Heart left ventricle (tissue), 13 donors: ENCODE measurements around the gene ARIH1.

Experiments
- CTCF ChIP-seq, 12 donors: fragments of 200-600 bp; sonication (generic) in 4 of 12; IDR thresholded peaks; one replicate each; pipeline versions ENCODE4 v1.5.0 to v1.8.0; 2018 to 2022; ENCODE audit warnings: antibody characterized with exemption in 12 of 12, mild to moderate bottlenecking in 5 of 12
- POLR2A ChIP-seq, 2 donors: fragments of 450-650 bp; IDR thresholded peaks; one replicate each; pipeline ENCODE4 v1.6.1; 2017; ENCODE audit warnings: antibody characterized with exemption in 2 of 2, mild to moderate bottlenecking in 2 of 2, moderate library complexity in 2 of 2
- donor health status: ischemic (EF 13 %, LVEDD 7.1; RV severe dilation, severe dysfunction).
- donor health status: DM: no; HTN: yes; CAD: no.
- donor health status: DM: no; HTN: no; CAD: no.
- donor health status: ischemic (EF 25% LVEDD 6.9; RV normal size, moderate dysfunction).
- donor health status: ischemic (EF 25% LVEDD 5.7; RV mildly dilated, moderate dysfunction).
- donor health status: ischemic (EF 35%, LVEDD 5.7; RV mildly dilated, moderate dysfunction).
- donor health status: nonischemic (EF 11% LVEDD 7.7; RV severe dilation, severe dysfunction).
- donor health status: DM: yes; HTN: yes; CAD: no.
- donor health status: PGD.
- donor health status: ischemic (EF 29% LVEDD 5.4; RV normal size, mild dysfunction).
- donor health status: nonischemic (EF 23%, LVEDD 6.1; RV moderate dilation, normal function).

GRCh38 chr15:72560458-72560857 is 86.3 kb downstream of the ARIH1 start:
- TF ChIP-seq POLR2A (IDR thresholded peaks at IDR 0.05) (no peak), CTCF (IDR thresholded peaks at IDR 0.05) (no peak)
